PC-3 (cell line): Measurements from ENCODE around the gene INTS4. TPM values are rescaled to one million over a fixed set of nuclear protein-coding genes. Genes with fewer than 3 reads are reported as not detected.
"Not testable (repeated sequence)": the region's sequence is repeated elsewhere in the genome, so short reads cannot be mapped to it uniquely, and the experiment has no call there.

Experiments
- ATAC-seq: fragments of 200-7000 bp; cut with Tn5 transposase; 2 replicates; pipeline ENCODE4 v1.9.1; 2020; ENCODE audit warnings: mild to moderate bottlenecking, moderate library complexity
- BruUV-seq: library from RNA; stranded (reverse); fragments of 400-500 nt; replicated peaks from 2 replicates; lab custom pipeline; 2021; lab: Mats Ljungman, UMichigan
- CTCF ChIA-PET: fragments of 300-600 bp; sonication (Branson Sonifier 250); formaldehyde crosslinking; loops from one replicate; lab custom pipeline; 2022; ENCODE audit warnings: antibody characterized with exemption; lab: Charles Lee
- POLR2A ChIA-PET: fragments of 300-600 bp; sonication (Branson Sonifier 250); formaldehyde crosslinking; loops from one replicate; lab custom pipeline; 2022; ENCODE audit warnings: antibody characterized with exemption; ENCODE audit not compliant: unreplicated experiment; lab: Charles Lee
- DNase-seq: peaks from one replicate; pipeline ENCODE4 v3.0.0-alpha.2; 2015
- H2AFZ ChIP-seq: fragments of 300-600 bp; sonication (generic); 2 replicates; pipeline ENCODE4 v1.6.0; 2016; ENCODE audit warnings: antibody characterized with exemption, low read length
- H3F3A ChIP-seq: fragments of 300-600 bp; sonication (generic); one replicate; pipeline ENCODE4 v1.6.0; 2017; ENCODE audit warnings: antibody characterized with exemption, low read length, control low read depth, mild to moderate bottlenecking; ENCODE audit not compliant: unreplicated experiment
- H3K27ac ChIP-seq: fragments of 300-600 bp; sonication (generic); 2 replicates; pipeline ENCODE4 v1.5.1; 2016; ENCODE audit warnings: mild to moderate bottlenecking, low read length
- H3K27me3 ChIP-seq: fragments of 300-600 bp; sonication (generic); 2 replicates; pipeline ENCODE4 v1.6.1; 2016; ENCODE audit warnings: low read length, mixed read lengths
- H3K36me3 ChIP-seq: fragments of 300-600 bp; sonication (generic); 2 replicates; pipeline ENCODE4 v1.6.1; 2016; ENCODE audit warnings: low read depth, mixed run types, low read length, mixed read lengths
- H3K4me1 ChIP-seq: fragments of 300-600 bp; sonication (generic); 2 replicates; pipeline ENCODE4 v1.5.1; 2016; ENCODE audit warnings: low read length; ENCODE audit not compliant: insufficient read depth
- H3K4me2 ChIP-seq: fragments of 300-600 bp; sonication (generic); 2 replicates; pipeline ENCODE4 v1.6.0; 2016; ENCODE audit warnings: low read length
- H3K4me3 ChIP-seq: fragments of 300-600 bp; sonication (generic); 2 replicates; pipeline ENCODE4 v1.5.1; 2016; ENCODE audit warnings: mild to moderate bottlenecking, low read length, mixed read lengths
- H3K79me2 ChIP-seq: fragments of 300-600 bp; sonication (generic); 2 replicates; pipeline ENCODE4 v1.6.1; 2017; ENCODE audit warnings: low read length, mixed read lengths
- H3K9ac ChIP-seq: fragments of 300-600 bp; sonication (generic); 2 replicates; pipeline ENCODE4 v1.6.0; 2016; ENCODE audit warnings: mild to moderate bottlenecking, low read length
- H3K9me2 ChIP-seq: fragments of 300-600 bp; sonication (generic); replicated peaks from 2 replicates; pipeline ENCODE4 v1.6.1; 2016; ENCODE audit warnings: mixed run types, low read length, mixed read lengths
- H3K9me3 ChIP-seq: fragments of 300-600 bp; sonication (generic); 2 replicates; pipeline ENCODE4 v1.6.1; 2016; ENCODE audit warnings: low read length, mixed read lengths
- H4K20me1 ChIP-seq: fragments of 300-600 bp; sonication (generic); 2 replicates; pipeline ENCODE4 v1.6.1; 2016; ENCODE audit warnings: low read length, mixed read lengths
- EZH2 ChIP-seq: fragments of 300-600 bp; sonication (generic); IDR thresholded peaks from one replicate; pipeline ENCODE4 v1.6.1; 2017; ENCODE audit warnings: antibody characterized with exemption, mild to moderate bottlenecking, low read length; ENCODE audit not compliant: unreplicated experiment
- EZH2phosphoT487 ChIP-seq: fragments of 300-600 bp; sonication (generic); IDR thresholded peaks from 2 replicates; pipeline ENCODE4 v1.6.1; 2018; ENCODE audit warnings: mild to moderate bottlenecking, antibody characterized with exemption, low read length, borderline replicate concordance
- intact Hi-C: fragments of 100-400 bp; cut with micrococcal nuclease; formaldehyde crosslinking; loops from 2 replicates; pipeline ENCODE4 v1.9.0; 2023
- total RNA-seq: library from RNA; depleted of rRNA; stranded (reverse); fragments of >200 nt; gene quantifications from 2 replicates; pipeline ENCODE4 v1.2.3, GENCODE V29; 2014
- TF ChIP-seq, protein P1 (sequence below): fragments of 300-600 bp; sonication (generic); conservative IDR thresholded peaks from 2 replicates; pipeline ENCODE4 v1.5.1; 2017; ENCODE audit warnings: antibody characterized with exemption, low read depth, mild to moderate bottlenecking, low read length

The INTS4 gene
- total RNA-seq, 1 experiment from 2014 or later: 50.8 TPM

DNA sequence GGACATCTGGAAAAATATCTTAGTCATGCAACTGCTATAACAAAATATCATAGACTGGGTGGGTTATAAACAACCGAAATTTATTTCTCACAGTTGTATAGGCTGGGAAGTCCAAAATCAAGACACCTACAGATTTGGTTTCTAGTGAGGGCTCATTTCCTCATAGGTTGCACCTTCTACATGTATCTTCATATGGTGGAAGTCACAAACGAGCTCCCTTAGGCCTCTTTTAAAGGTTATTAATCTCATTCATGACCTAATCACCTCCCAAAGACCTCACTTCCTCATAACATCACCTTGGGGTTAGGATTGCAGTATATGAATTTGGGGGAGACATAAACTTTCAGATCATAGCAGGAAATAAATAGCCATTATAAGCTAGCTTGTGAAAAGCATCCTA is 85.2 kb downstream of the INTS4 start:
- BruUV-seq: no TSS peak
- Histone ChIP-seq H3K36me3 (peaks cover 4% of the 10 kb centered on the region; the same call in 1 of the 2 replicates), H3K9me2 (no peaks in the 10 kb centered on the region), H3K27me3 (no peaks in the 10 kb centered on the region), H2AFZ (no peak overlapping the region), H3F3A (no peaks in the 10 kb centered on the region), H3K27ac (no peak overlapping the region), H3K9me3 (no peaks in the 10 kb centered on the region), H3K4me2 (no peak overlapping the region), H4K20me1 (no peaks in the 10 kb centered on the region), H3K4me1 (peaks cover 7% of the 10 kb centered on the region), H3K4me3 (no peak overlapping the region), H3K79me2 (no peaks in the 10 kb centered on the region), H3K9ac (no peak overlapping the region)
- ATAC-seq (no peak), DNase-seq (no peak)
- POLR2A ChIA-PET: no interaction called here
- TF ChIP-seq EZH2 (no peak), EZH2phosphoT487 (no peak)
- TF ChIP-seq, protein P1, sequence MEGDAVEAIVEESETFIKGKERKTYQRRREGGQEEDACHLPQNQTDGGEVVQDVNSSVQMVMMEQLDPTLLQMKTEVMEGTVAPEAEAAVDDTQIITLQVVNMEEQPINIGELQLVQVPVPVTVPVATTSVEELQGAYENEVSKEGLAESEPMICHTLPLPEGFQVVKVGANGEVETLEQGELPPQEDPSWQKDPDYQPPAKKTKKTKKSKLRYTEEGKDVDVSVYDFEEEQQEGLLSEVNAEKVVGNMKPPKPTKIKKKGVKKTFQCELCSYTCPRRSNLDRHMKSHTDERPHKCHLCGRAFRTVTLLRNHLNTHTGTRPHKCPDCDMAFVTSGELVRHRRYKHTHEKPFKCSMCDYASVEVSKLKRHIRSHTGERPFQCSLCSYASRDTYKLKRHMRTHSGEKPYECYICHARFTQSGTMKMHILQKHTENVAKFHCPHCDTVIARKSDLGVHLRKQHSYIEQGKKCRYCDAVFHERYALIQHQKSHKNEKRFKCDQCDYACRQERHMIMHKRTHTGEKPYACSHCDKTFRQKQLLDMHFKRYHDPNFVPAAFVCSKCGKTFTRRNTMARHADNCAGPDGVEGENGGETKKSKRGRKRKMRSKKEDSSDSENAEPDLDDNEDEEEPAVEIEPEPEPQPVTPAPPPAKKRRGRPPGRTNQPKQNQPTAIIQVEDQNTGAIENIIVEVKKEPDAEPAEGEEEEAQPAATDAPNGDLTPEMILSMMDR: no peak
- intact Hi-C loops: no loop called here
- CTCF ChIA-PET: no interaction called here

DNA sequence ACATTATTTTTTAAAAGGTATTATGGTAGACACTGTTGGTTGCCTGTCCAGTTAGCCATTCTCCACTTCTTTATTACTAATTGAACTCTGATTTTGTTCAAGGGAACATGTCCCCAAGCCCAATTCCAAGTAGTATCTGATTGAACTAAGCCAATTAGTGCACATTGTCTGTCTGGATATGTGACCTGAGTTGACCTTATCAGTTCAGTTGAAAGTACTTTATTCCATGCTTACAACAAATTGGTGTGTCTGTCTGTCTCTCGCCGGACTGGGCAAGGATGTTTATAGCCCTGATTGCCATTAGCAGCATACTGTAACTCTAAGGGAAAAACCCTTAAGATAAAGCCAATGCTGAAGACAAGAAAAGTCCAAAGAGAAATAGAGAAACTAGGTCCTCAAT is 85.6 kb downstream of the INTS4 start:
- Histone ChIP-seq H3K27ac (no peak overlapping the region), H3K4me3 (no peak overlapping the region), H3K36me3 (peaks cover 4% of the 10 kb centered on the region; the same call in 1 of the 2 replicates), H3K9ac (no peak overlapping the region), H3K4me2 (no peak overlapping the region), H3K9me2 (no peaks in the 10 kb centered on the region), H3F3A (no peaks in the 10 kb centered on the region), H3K27me3 (no peaks in the 10 kb centered on the region), H2AFZ (no peak overlapping the region), H4K20me1 (no peaks in the 10 kb centered on the region), H3K4me1 (peaks cover 4% of the 10 kb centered on the region), H3K79me2 (no peaks in the 10 kb centered on the region), H3K9me3 (no peaks in the 10 kb centered on the region)
- no TSS peak for BruUV-seq
- ATAC-seq: no peak
- no peak for TF ChIP-seq EZH2phosphoT487
- TF ChIP-seq, protein P1: no peak
- no peak for TF ChIP-seq EZH2
- ChIA-PET POLR2A (no interaction called here), CTCF (no interaction called here)
- intact Hi-C loops: no loop called here
- no peak for DNase-seq

DNA sequence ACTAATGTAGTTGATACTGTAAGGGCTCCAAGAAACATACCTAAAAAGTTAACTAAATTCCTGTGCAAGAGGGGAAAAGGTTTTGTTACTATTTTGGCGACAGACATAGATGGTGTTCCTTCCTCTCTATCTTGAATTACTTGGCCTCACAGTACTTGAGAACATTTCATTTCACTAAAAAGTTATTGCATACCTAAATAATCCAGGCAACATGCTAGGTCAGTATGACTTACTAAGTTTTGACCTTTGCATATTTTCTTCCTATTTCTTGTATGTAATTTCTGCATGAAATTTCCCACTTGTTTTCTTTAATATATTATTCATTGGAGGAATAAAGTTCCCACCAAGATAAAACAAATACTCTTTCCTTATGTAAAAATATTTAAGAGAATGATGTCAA is 99.5 kb downstream of the INTS4 start:
- H3K9ac ChIP-seq, ATAC-seq, H3K27me3 ChIP-seq, H2AFZ ChIP-seq, H3F3A ChIP-seq, H3K9me3 ChIP-seq, H4K20me1 ChIP-seq, H3K27ac ChIP-seq, DNase-seq, H3K4me3 ChIP-seq, BruUV-seq, CTCF ChIA-PET, H3K4me2 ChIP-seq, POLR2A ChIA-PET, intact Hi-C loops, H3K79me2 ChIP-seq, H3K9me2 ChIP-seq: not testable (repeated sequence)
- Histone ChIP-seq H3K36me3 (peaks cover 12% of the 10 kb centered on the region; the same call in 1 of the 2 replicates), H3K4me1 (peaks cover 20% of the 10 kb centered on the region)

DNA sequence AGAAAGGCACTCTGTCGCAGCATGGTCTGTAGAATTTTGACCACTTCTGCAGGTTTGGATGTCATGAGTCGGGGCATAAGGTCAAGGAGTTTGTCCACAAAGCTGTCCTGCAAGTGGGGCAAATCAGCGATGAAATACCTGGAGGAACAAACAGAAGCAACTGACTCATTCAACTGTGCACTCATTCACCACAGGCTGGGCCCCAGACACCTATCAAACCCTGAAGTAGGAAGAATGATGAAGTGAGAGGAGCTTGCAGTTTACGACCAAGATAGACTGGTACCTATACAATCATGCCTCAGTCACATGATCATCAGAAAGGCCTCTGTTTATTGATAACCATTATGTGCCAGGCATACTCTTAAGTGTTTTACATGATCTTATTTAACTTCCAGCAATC is 102.8 kb downstream of the INTS4 start:
- H3K4me3 ChIP-seq, H3F3A ChIP-seq, H3K9me3 ChIP-seq, intact Hi-C loops, POLR2A ChIA-PET, H3K27me3 ChIP-seq, H3K9ac ChIP-seq, CTCF ChIA-PET, H3K79me2 ChIP-seq, H3K4me2 ChIP-seq, H4K20me1 ChIP-seq, H3K9me2 ChIP-seq, H2AFZ ChIP-seq, BruUV-seq: not testable (repeated sequence)
- Histone ChIP-seq H3K36me3 (peaks cover 13% of the 10 kb centered on the region), H3K4me1 (peaks cover 20% of the 10 kb centered on the region), H3K27ac (peak overlapping the region; percentile 70)
- peak; percentile 61 for DNase-seq
- ATAC-seq: peak; percentile 54

DNA sequence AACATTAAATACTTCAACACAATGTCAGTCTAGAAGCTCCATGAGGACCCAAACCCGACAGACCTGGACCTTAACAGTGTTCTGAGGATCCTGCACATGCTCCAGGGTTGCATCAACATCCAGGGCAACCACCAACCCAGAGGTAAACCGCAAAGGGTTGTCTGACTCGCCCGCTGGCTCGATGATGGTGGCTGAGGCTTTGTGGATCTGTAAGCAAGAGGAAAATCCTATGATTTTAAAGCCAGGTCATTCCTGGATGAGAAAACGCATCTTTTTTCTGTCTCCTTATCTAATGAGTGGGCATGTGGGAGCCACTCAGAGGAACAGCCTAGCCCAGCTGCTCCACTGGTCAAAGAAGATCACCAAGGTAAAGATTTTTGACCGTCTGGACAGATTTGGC is 103.2 kb downstream of the INTS4 start:
- peaks cover 20% of the 10 kb centered on the region for H3K4me1 ChIP-seq
- 0 out of 2 replicates have a peak overlapping the region, but pooled peaks have one; percentile 12 for H3K9ac ChIP-seq
- POLR2A ChIA-PET, H3K9me3 ChIP-seq, BruUV-seq, H3K79me2 ChIP-seq, ATAC-seq, H3K4me3 ChIP-seq, CTCF ChIA-PET, DNase-seq, H3F3A ChIP-seq, H3K27me3 ChIP-seq, H3K9me2 ChIP-seq, intact Hi-C loops, H2AFZ ChIP-seq, H4K20me1 ChIP-seq: not testable (repeated sequence)
- H3K36me3 ChIP-seq: peaks cover 15% of the 10 kb centered on the region
- H3K27ac ChIP-seq: peak overlapping the region; percentile 70
- H3K4me2 ChIP-seq: 0 out of 2 replicates have a peak overlapping the region, but pooled peaks have one; percentile 22
